Measurements from ENCODE around the gene TBC1D4. TPM values are rescaled to one million over a fixed set of nuclear protein-coding genes. Genes with fewer than 3 reads are reported as not detected.

Gene TBC1D4
- total and polyA plus RNA-seq, 9 of the 15 experiments (the other 6 are each of a cell fraction or from before 2014, with no cell fraction given): 2.8 to 12.3 (median 7.0) TPM

- TF ChIP-seq HMGXB4 (CRISPR knock-in tag; IDR thresholded peaks at IDR 0.05): no peak
- no peak for TF ChIP-seq ZNF766 (CRISPR knock-in tag; conservative IDR thresholded peaks at IDR 0.05)
- no peak for TF ChIP-seq SP2 (IDR thresholded peaks at IDR 0.05; ENCODE audit: extremely low read depth, low read depth, low read length, poor library complexity, severe bottlenecking)
- TF ChIP-seq NFRKB (IDR thresholded peaks at IDR 0.05; ENCODE audit: low read depth): no peak
- TF ChIP-seq ZNF436 (CRISPR knock-in tag; IDR thresholded peaks at IDR 0.05): no peak
- no peak for TF ChIP-seq ZNF280A (IDR thresholded peaks at IDR 0.05; ENCODE audit: low read depth, partially characterized antibody)
Measured at GRCh38 chr13:75417012-75417384, 65.0 kb downstream of the TBC1D4 start (continued).

- BruUV-seq (replicated peaks): no TSS peak
- ChIA-PET CTCF (ENCODE audit: low intra/inter-chr PET ratio) (no interaction called here), POLR2A (no interaction called here)
- Histone ChIP-seq H4K20me1 (replicated peaks; ENCODE audit: control insufficient read depth, insufficient read depth, low read length) (no peaks in the 10 kb centered on the region), H3K9ac (ENCODE audit: insufficient read depth in 1 of 2, low read depth in 2 of 2, low read length in 2 of 2) (no peak overlapping the region), H3K4me3 (no peak overlapping the region), H3K4me1 (replicated peaks in 1 of 2; ENCODE audit: control insufficient read depth in 2 of 2, insufficient read depth in 2 of 2, low read length in 2 of 2) (no peaks in the 10 kb centered on the region; a peak in 1 of 5 replicates), H3K79me2 (ENCODE audit: control insufficient read depth, insufficient read depth, low read length) (no peaks in the 10 kb centered on the region; the same call in 1 of the 3 replicates), H3K9me1 (ENCODE audit: control insufficient read depth, insufficient read depth, low read length) (no peaks in the 10 kb centered on the region), H3K36me3 (ENCODE audit: control insufficient read depth, insufficient read depth, low read length) (no peaks in the 10 kb centered on the region), H2AFZ (ENCODE audit: low read depth, low read length) (no peak overlapping the region), H3K27me3 (ENCODE audit: control insufficient read depth in 2 of 2, insufficient read depth in 2 of 2, low read length in 2 of 2) (no peaks in the 10 kb centered on the region), H3K9me3 (replicated peaks; ENCODE audit: control insufficient read depth, insufficient read depth, low read depth, low read length) (no peaks in the 10 kb centered on the region), H3K4me2 (ENCODE audit: insufficient read depth, low read length) (no peak overlapping the region), H3K27ac (ENCODE audit: extremely low read depth, low read depth, low read length) (no peak overlapping the region)
- in situ Hi-C loops (cut with MboI): no loop called here
- intact Hi-C loops (cut with micrococcal nuclease): no loop called here
- no peak for FAIRE-seq
- WGBS (ENCODE audit: insufficient coverage, low coverage, missing lambda C conversion rate): 37% methylated on average over 5 of the region's 6 CpGs
- no peak for ATAC-seq
- no peak for DNase-seq (ENCODE audit: extremely low read depth in 1 of 4, low spot score in 3 of 4)
- TF ChIP-seq ETS1 (conservative IDR thresholded peaks at IDR 0.05; ENCODE audit: control insufficient read depth, low read depth, low read length) (no peak), AFF1 (IDR thresholded peaks at IDR 0.05; ENCODE audit: low read depth in 1 of 2, partially characterized antibody in 2 of 2) (no peak), SETDB1 (IDR thresholded peaks at IDR 0.05; ENCODE audit: low read length) (no peak), TRIM24 (IDR thresholded peaks at IDR 0.05) (no peak), ZNF316 (IDR thresholded peaks at IDR 0.05) (no peak), MEIS2 (IDR thresholded peaks at IDR 0.05; ENCODE audit: partially characterized antibody) (peak; percentile 3), KHSRP (IDR thresholded peaks at IDR 0.05) (no peak)
Measured at GRCh38 chr13:75416327-75417011, 65.5 kb downstream of the TBC1D4 start.

All from K562 (cell line).